DOHH2 (cell line): Measurements from ENCODE around the gene SMIM3.

ENCODE experiments used
- EZH2phosphoT487 ChIP-seq: fragments of 200-600 bp; sonication (generic); IDR thresholded peaks from 2 replicates; pipeline ENCODE4 v1.6.1; 2017; ENCODE audit warnings: borderline replicate concordance, mild to moderate bottlenecking, antibody characterized with exemption, low read length, moderate library complexity, mixed read lengths
- TF ChIP-seq, protein P1 (sequence below): fragments of 200-600 bp; sonication (generic); IDR thresholded peaks from one replicate; pipeline ENCODE4 v1.5.1; 2014; ENCODE audit warnings: antibody characterized with exemption, mild to moderate bottlenecking, low read depth, low read length; ENCODE audit not compliant: poor library complexity, severe bottlenecking

DNA sequence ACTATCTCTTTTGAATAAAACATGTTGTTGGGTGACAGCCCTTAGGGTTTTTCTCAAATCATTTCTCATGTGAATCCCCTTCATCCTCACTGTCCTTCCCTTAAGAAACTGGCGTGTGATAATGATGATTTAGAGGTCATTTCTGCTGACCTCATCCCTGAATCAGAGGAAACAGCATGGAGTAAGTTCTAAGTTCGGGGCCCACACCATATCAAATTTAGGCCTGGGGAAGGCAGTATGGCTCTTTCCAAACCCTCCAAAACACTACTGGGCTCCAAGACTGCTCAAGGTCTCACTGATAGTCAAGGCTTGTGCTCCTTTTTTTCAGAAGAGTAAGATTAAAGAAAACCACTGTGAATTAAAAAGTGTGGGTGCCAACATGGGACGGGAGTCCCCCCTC, 872 bp upstream of the SMIM3 start:
- TF ChIP-seq, protein P1, sequence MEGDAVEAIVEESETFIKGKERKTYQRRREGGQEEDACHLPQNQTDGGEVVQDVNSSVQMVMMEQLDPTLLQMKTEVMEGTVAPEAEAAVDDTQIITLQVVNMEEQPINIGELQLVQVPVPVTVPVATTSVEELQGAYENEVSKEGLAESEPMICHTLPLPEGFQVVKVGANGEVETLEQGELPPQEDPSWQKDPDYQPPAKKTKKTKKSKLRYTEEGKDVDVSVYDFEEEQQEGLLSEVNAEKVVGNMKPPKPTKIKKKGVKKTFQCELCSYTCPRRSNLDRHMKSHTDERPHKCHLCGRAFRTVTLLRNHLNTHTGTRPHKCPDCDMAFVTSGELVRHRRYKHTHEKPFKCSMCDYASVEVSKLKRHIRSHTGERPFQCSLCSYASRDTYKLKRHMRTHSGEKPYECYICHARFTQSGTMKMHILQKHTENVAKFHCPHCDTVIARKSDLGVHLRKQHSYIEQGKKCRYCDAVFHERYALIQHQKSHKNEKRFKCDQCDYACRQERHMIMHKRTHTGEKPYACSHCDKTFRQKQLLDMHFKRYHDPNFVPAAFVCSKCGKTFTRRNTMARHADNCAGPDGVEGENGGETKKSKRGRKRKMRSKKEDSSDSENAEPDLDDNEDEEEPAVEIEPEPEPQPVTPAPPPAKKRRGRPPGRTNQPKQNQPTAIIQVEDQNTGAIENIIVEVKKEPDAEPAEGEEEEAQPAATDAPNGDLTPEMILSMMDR = no peak
- TF ChIP-seq EZH2phosphoT487 = no peak
